BJ (cell line): ENCODE measurements around the gene CCDC73. TPM values are rescaled to one million over a fixed set of nuclear protein-coding genes. Genes with fewer than 3 reads are reported as not detected.

ENCODE experiments used
- CTCF ChIA-PET: fragments of 350-600 bp; formaldehyde crosslinking; extraction: SDS; loops from one replicate; lab custom pipeline; 2021; ENCODE audit warnings: antibody characterized with exemption, inconsistent platforms; lab: Yijun Ruan, JAX
- POLR2A ChIA-PET: fragments of 300-600 bp; sonication (Branson Sonifier 250); formaldehyde crosslinking; extraction: SDS; loops from one replicate; lab custom pipeline; 2021; ENCODE audit warnings: antibody characterized with exemption; lab: Charles Lee
- DNase-seq: peaks from one replicate; pipeline ENCODE4 v3.0.0-alpha.2; 2011; ENCODE audit warnings: low read depth
- H3K27me3 ChIP-seq: 2 replicates; pipeline ENCODE4 v1.6.0; 2011; ENCODE audit warnings: low read length; ENCODE audit not compliant: control insufficient read depth, insufficient read depth
- H3K36me3 ChIP-seq: 2 replicates; pipeline ENCODE4 v1.5.1; 2011; ENCODE audit warnings: low read length; ENCODE audit not compliant: control insufficient read depth, insufficient read depth
- H3K4me3 ChIP-seq: 2 replicates; pipeline ENCODE4 v1.5.1; 2011; ENCODE audit warnings: low read depth, mild to moderate bottlenecking, control low read depth, low read length
- CTCF ChIP-seq: IDR thresholded peaks from 2 replicates; pipeline ENCODE4 v1.5.1; 2011; ENCODE audit warnings: low read depth, mild to moderate bottlenecking, control low read depth, inconsistent platforms, low read length, moderate library complexity; ENCODE audit not compliant: insufficient read depth
- polyA plus RNA-seq: library from polyadenylated mRNA; depleted of rRNA; stranded (reverse); fragments of >200 nt; gene quantifications from 2 replicates; pipeline ENCODE4 v1.2.3, GENCODE V29; 2011

Gene CCDC73
- polyA plus RNA-seq, 1 experiment: not detected

- ChIA-PET POLR2A (no interaction called here), CTCF (interaction anchor here (0.9 kb wide), 1 partner anchor 24 kb away, joined by 3 read pairs; no protein-coding TSS in a partner anchor)
- TF ChIP-seq CTCF: no peak
- no peak for DNase-seq
- Histone ChIP-seq H3K4me3 (no peak overlapping the region), H3K27me3 (no peaks in the 10 kb centered on the region), H3K36me3 (no peaks in the 10 kb centered on the region)
Measured at GRCh38 chr11:32658639-32659406, 135.6 kb downstream of the CCDC73 start.

- ChIA-PET CTCF (interaction anchor here (0.7 kb wide), 1 partner anchor 1212 kb away, joined by 3 read pairs; no protein-coding TSS in a partner anchor), POLR2A (no interaction called here)
- no peaks in the 10 kb centered on the region for H3K36me3 ChIP-seq
- H3K27me3 ChIP-seq: no peaks in the 10 kb centered on the region
- no peak for TF ChIP-seq CTCF
- no peak overlapping the region for H3K4me3 ChIP-seq
- DNase-seq: no peak
Measured at GRCh38 chr11:32643526-32643925, 150.9 kb downstream of the CCDC73 start.

- DNase-seq: no peak
- POLR2A ChIA-PET: no interaction called here
- CTCF ChIA-PET: no interaction called here
- TF ChIP-seq CTCF: no peak
- H3K36me3 ChIP-seq: no peaks in the 10 kb centered on the region
- no peak overlapping the region for H3K4me3 ChIP-seq
- H3K27me3 ChIP-seq: no peaks in the 10 kb centered on the region
Measured at GRCh38 chr11:32641361-32641760, 153.1 kb downstream of the CCDC73 start.

- CTCF ChIA-PET: interaction anchor here (1.4 kb wide), 1 partner anchor 21 kb away, joined by 4 read pairs; no protein-coding TSS in a partner anchor
- DNase-seq: no peak
- H3K27me3 ChIP-seq: no peaks in the 10 kb centered on the region
- no peaks in the 10 kb centered on the region for H3K36me3 ChIP-seq
- POLR2A ChIA-PET: no interaction called here
- no peak for TF ChIP-seq CTCF
- no peak overlapping the region for H3K4me3 ChIP-seq
Measured at GRCh38 chr11:32635819-32636218, 158.6 kb downstream of the CCDC73 start.

- POLR2A ChIA-PET: no interaction called here
- no peak for TF ChIP-seq CTCF
- Histone ChIP-seq H3K27me3 (no peaks in the 10 kb centered on the region), H3K36me3 (no peaks in the 10 kb centered on the region), H3K4me3 (no peak overlapping the region)
- CTCF ChIA-PET: no interaction called here
- no peak for DNase-seq
Measured at GRCh38 chr11:32630844-32631243, 163.6 kb downstream of the CCDC73 start.
